Effector memory CD4-positive, alpha-beta T cell (primary cell): Measurements from ENCODE around the gene NCAM1.

Experiments
- DNase-seq, 3 donors: peaks; one replicate each; pipeline ENCODE4 v3.0.0-alpha.2; 2020
- H3K27ac ChIP-seq: 2 replicates; pipeline ENCODE4 v1.7.0; 2013; ENCODE audit warnings: mild to moderate bottlenecking, low read length, moderate library complexity; ENCODE audit not compliant: insufficient read depth, poor library complexity, severe bottlenecking
- H3K27me3 ChIP-seq: replicated peaks from 2 replicates; pipeline ENCODE4 v1.7.0; 2013; ENCODE audit warnings: mild to moderate bottlenecking, low read length; ENCODE audit not compliant: insufficient read depth, control insufficient read depth, poor library complexity, severe bottlenecking
- H3K36me3 ChIP-seq: 2 replicates; pipeline ENCODE4 v1.7.0; 2013; ENCODE audit warnings: mild to moderate bottlenecking, low read length, moderate library complexity; ENCODE audit not compliant: control insufficient read depth, insufficient read depth
- H3K4me1 ChIP-seq: 2 replicates; pipeline ENCODE4 v1.7.0; 2013; ENCODE audit warnings: low read length, mild to moderate bottlenecking; ENCODE audit not compliant: control insufficient read depth, insufficient read depth, poor library complexity, severe bottlenecking
- H3K4me3 ChIP-seq: 2 replicates; pipeline ENCODE4 v1.7.0; 2013; ENCODE audit warnings: low read length, low read depth, mild to moderate bottlenecking; ENCODE audit not compliant: insufficient read depth, poor library complexity, severe bottlenecking
- H3K9me3 ChIP-seq: 2 replicates; pipeline ENCODE4 v1.7.0; 2013; ENCODE audit warnings: mild to moderate bottlenecking, low read length, moderate library complexity; ENCODE audit not compliant: control insufficient read depth

NCAM1 gene

DNA sequence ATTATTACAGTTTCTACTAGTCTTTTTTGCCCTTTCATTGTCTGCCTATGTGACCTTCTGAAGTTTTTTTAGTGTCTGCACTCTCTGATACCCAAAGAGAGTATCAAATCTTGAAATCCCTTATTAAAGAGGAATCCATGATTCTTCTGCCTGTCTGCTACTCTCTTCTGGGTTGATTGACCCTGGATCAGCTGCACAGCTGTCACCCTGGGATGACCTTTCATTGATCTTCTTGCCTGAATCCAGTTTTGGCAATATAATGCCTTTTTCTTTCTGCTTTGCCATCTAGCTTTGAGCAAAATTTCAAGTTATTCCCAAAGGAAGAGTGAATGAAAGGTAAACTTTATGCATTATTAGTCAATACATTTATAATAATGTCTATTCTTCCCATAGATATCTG, 32.6 kb downstream of the NCAM1 start:
- Histone ChIP-seq H3K27ac (no peak overlapping the region), H3K27me3 (no peaks in the 10 kb centered on the region), H3K9me3 (no peaks in the 10 kb centered on the region), H3K36me3 (no peaks in the 10 kb centered on the region), H3K4me3 (no peak overlapping the region), H3K4me1 (no peaks in the 10 kb centered on the region)
- DNase-seq, result no peak

- H3K4me1 ChIP-seq, result no peaks in the 10 kb centered on the region
- H3K27ac ChIP-seq, result no peak overlapping the region
- no peaks in the 10 kb centered on the region for H3K27me3 ChIP-seq
- no peaks in the 10 kb centered on the region for H3K9me3 ChIP-seq
- H3K4me3 ChIP-seq, result no peak overlapping the region
- DNase-seq, result no peak
- no peaks in the 10 kb centered on the region for H3K36me3 ChIP-seq
These were observed 34.3 kb downstream of the NCAM1 start for GRCh38 chr11:112995423-112996090.

DNA sequence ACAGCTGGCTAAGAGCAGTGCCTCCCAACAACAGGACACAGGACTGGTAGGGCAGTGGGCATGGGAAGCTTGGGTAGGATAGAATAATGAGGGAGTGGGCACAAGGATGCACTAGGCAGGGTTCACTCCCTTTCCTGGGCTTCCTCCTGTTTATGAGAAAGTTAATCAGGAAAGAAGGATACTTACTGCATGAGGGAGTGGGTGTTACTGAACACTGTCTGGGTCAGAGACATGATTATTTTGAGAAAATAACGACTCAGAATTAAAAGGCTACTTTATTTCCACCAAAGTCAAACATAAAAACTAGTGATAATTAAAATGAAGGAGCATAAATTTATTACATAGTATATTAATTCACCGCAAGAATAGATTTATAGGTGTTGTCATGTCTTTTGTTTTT, 35.8 kb downstream of the NCAM1 start:
- H3K4me3 ChIP-seq, result no peak overlapping the region
- H3K27me3 ChIP-seq, result no peaks in the 10 kb centered on the region
- H3K4me1 ChIP-seq, result no peaks in the 10 kb centered on the region
- no peaks in the 10 kb centered on the region for H3K36me3 ChIP-seq
- no peaks in the 10 kb centered on the region for H3K9me3 ChIP-seq
- DNase-seq, result no peak
- no peak overlapping the region for H3K27ac ChIP-seq

GRCh38 chr11:112997857-112998466, 36.7 kb downstream of the NCAM1 start:
- DNase-seq, result no peak
- Histone ChIP-seq H3K27me3 (no peaks in the 10 kb centered on the region), H3K4me1 (no peaks in the 10 kb centered on the region)

GRCh38 chr11:112999520-112999919, 38.3 kb downstream of the NCAM1 start:
- no peak for DNase-seq
- H3K4me3 ChIP-seq, result no peak overlapping the region
- H3K36me3 ChIP-seq, result no peaks in the 10 kb centered on the region
- no peaks in the 10 kb centered on the region for H3K27me3 ChIP-seq
- H3K27ac ChIP-seq, result no peak overlapping the region
- no peaks in the 10 kb centered on the region for H3K4me1 ChIP-seq
- H3K9me3 ChIP-seq, result no peaks in the 10 kb centered on the region

More at GRCh38 chr11:112997857-112998466, 36.7 kb downstream of the NCAM1 start:
- Histone ChIP-seq H3K4me3 (no peak overlapping the region), H3K36me3 (no peaks in the 10 kb centered on the region), H3K9me3 (no peaks in the 10 kb centered on the region), H3K27ac (no peak overlapping the region)

- no peaks in the 10 kb centered on the region for H3K36me3 ChIP-seq
- DNase-seq, result no peak
- H3K27ac ChIP-seq, result no peak overlapping the region
- H3K9me3 ChIP-seq, result no peaks in the 10 kb centered on the region
- H3K27me3 ChIP-seq, result no peaks in the 10 kb centered on the region
- H3K4me3 ChIP-seq, result no peak overlapping the region
- no peaks in the 10 kb centered on the region for H3K4me1 ChIP-seq
These were observed 40.5 kb downstream of the NCAM1 start for GRCh38 chr11:113001709-113002108.

DNA sequence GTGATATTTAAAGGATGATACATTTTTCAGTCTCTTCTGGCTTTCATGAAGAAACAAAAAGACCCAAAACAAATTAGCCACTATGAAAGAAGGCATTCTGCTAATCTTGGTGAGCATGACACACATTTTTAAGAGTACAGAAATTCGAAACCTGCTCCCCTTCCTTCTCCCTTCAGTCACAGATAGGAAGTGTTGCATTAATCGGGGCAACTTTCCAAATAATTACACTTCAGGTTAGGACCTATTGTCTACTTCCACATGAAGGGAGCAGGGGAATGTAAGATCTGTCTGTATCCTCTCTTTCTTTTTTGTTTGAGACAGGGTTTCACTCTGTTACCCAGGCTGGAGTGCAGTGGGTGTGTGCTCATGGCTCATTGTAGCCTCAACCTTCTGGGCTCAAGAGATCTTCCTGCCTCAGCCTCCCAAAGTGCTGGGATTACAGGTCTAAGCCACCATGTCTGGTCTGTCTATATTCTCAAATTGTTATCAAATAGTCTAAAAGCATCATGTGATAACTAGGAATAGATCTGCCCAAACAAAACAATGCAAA, 45.8 kb downstream of the NCAM1 start:
- H3K4me1 ChIP-seq, result no peaks in the 10 kb centered on the region
- H3K9me3 ChIP-seq, result no peaks in the 10 kb centered on the region
- H3K27ac ChIP-seq, result no peak overlapping the region
- H3K36me3 ChIP-seq, result no peaks in the 10 kb centered on the region
- no peak for DNase-seq
- no peak overlapping the region for H3K4me3 ChIP-seq
- no peaks in the 10 kb centered on the region for H3K27me3 ChIP-seq

- Histone ChIP-seq H3K27me3 (no peaks in the 10 kb centered on the region), H3K4me1 (no peaks in the 10 kb centered on the region), H3K36me3 (no peaks in the 10 kb centered on the region), H3K4me3 (no peak overlapping the region), H3K27ac (no peak overlapping the region), H3K9me3 (no peaks in the 10 kb centered on the region)
- DNase-seq, result no peak
These were observed 53.3 kb downstream of the NCAM1 start for GRCh38 chr11:113014262-113015097.

GRCh38 chr11:113015098-113015455, 53.9 kb downstream of the NCAM1 start:
- DNase-seq, result no peak
- H3K27me3 ChIP-seq, result no peaks in the 10 kb centered on the region
- no peaks in the 10 kb centered on the region for H3K4me1 ChIP-seq
- no peak overlapping the region for H3K27ac ChIP-seq
- H3K4me3 ChIP-seq, result no peak overlapping the region
- H3K36me3 ChIP-seq, result no peaks in the 10 kb centered on the region
- H3K9me3 ChIP-seq, result no peaks in the 10 kb centered on the region

- no peak overlapping the region for H3K27ac ChIP-seq
- DNase-seq, result no peak
- no peaks in the 10 kb centered on the region for H3K27me3 ChIP-seq
- no peaks in the 10 kb centered on the region for H3K4me1 ChIP-seq
- no peaks in the 10 kb centered on the region for H3K36me3 ChIP-seq
- H3K4me3 ChIP-seq, result no peak overlapping the region
- no peaks in the 10 kb centered on the region for H3K9me3 ChIP-seq
These were observed 55.7 kb downstream of the NCAM1 start for GRCh38 chr11:113016905-113017304.
